Brain pericyte (primary cell): ENCODE results near the gene F9.

Experiments used
- DNase-seq: peaks from one replicate; pipeline ENCODE4 v3.0.0-alpha.2; 2012; ENCODE audit warnings: low read depth, low spot score

The F9 gene

GRCh38 chrX:139596068-139596467, 65.5 kb downstream of the F9 start:
- DNase-seq: no peak

- DNase-seq: no peak
Measured at GRCh38 chrX:139600105-139600504, 69.6 kb downstream of the F9 start.
